ENCODE data around the gene PDZD7. TPM values are rescaled to one million over a fixed set of nuclear protein-coding genes. Genes with fewer than 3 reads are reported as not detected.

Gene PDZD7
- total RNA-seq, 1 experiment from 2014 or later, result 6.1 TPM

- H3K27ac ChIP-seq (ENCODE audit: low read depth, low read length), result peak overlapping the region; percentile 87
- no peaks in the 10 kb centered on the region for H4K20me1 ChIP-seq (ENCODE audit: insufficient read depth)
- H3K9me2 ChIP-seq (ENCODE audit: insufficient read depth), result no peaks in the 10 kb centered on the region
- no peaks in the 10 kb centered on the region for H3K27me3 ChIP-seq (ENCODE audit: insufficient read depth, low read length)
- DNase-seq (ENCODE audit: low read depth, low spot score) (peak; percentile 76), ATAC-seq (peak; percentile 59)
- peak; percentile 71 for TF ChIP-seq YY1 (IDR thresholded peaks at IDR 0.05; ENCODE audit: extremely low read depth, insufficient replicate concordance, low read depth, low read length)
- TF ChIP-seq CBX3 (IDR thresholded peaks at IDR 0.05; ENCODE audit: low read depth), result no peak
- TF ChIP-seq ZFX (IDR thresholded peaks at IDR 0.05), result peak; percentile 88
- TF ChIP-seq, protein P1, sequence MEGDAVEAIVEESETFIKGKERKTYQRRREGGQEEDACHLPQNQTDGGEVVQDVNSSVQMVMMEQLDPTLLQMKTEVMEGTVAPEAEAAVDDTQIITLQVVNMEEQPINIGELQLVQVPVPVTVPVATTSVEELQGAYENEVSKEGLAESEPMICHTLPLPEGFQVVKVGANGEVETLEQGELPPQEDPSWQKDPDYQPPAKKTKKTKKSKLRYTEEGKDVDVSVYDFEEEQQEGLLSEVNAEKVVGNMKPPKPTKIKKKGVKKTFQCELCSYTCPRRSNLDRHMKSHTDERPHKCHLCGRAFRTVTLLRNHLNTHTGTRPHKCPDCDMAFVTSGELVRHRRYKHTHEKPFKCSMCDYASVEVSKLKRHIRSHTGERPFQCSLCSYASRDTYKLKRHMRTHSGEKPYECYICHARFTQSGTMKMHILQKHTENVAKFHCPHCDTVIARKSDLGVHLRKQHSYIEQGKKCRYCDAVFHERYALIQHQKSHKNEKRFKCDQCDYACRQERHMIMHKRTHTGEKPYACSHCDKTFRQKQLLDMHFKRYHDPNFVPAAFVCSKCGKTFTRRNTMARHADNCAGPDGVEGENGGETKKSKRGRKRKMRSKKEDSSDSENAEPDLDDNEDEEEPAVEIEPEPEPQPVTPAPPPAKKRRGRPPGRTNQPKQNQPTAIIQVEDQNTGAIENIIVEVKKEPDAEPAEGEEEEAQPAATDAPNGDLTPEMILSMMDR (IDR thresholded peaks at IDR 0.05 in 2 of 3, conservative IDR thresholded peaks at IDR 0.05 in 1 of 3; ENCODE audit: borderline replicate concordance in 1 of 3, insufficient read depth in 1 of 3, low read depth in 2 of 3, low read length in 2 of 3), result peak in 2 of 3 experiments; percentile 98 to 99; a peak in 4 of 6 replicates
- peak; percentile 81 for TF ChIP-seq POLR2AphosphoS5 (IDR thresholded peaks at IDR 0.05; ENCODE audit: low read depth, low read length)
- no peak for TF ChIP-seq ELF1 (IDR thresholded peaks at IDR 0.05; ENCODE audit: borderline replicate concordance, low read depth)
- TF ChIP-seq POLR2A (IDR thresholded peaks at IDR 0.05; ENCODE audit: borderline replicate concordance, extremely low read depth, insufficient read depth, insufficient read length), result peak; percentile 16
- TF ChIP-seq, protein P2, sequence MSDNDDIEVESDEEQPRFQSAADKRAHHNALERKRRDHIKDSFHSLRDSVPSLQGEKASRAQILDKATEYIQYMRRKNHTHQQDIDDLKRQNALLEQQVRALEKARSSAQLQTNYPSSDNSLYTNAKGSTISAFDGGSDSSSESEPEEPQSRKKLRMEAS (IDR thresholded peaks at IDR 0.05), result no peak
- TF ChIP-seq ZBTB33 (IDR thresholded peaks at IDR 0.05; ENCODE audit: extremely low read depth, insufficient replicate concordance, low read length), result peak; percentile 12
- no peak for TF ChIP-seq EZH2 (IDR thresholded peaks at IDR 0.05)
- no peak overlapping the region for H2AFZ ChIP-seq (ENCODE audit: low read depth, low read length, poor library complexity, severe bottlenecking)
- peaks cover 6 to 22% of the 10 kb centered on the region in 2 experiments; a peak in 2 of 4 replicates for H3K36me3 ChIP-seq (ENCODE audit: control insufficient read depth in 1 of 2, insufficient read depth in 2 of 2, low read length in 2 of 2)
- peaks cover 39% of the 10 kb centered on the region for H3K79me2 ChIP-seq (ENCODE audit: insufficient read depth, low read length)
- H3K9ac ChIP-seq (ENCODE audit: low read length), result peak overlapping the region; percentile 94
- peaks cover 21 to 62% of the 10 kb centered on the region in 2 experiments for H3K4me1 ChIP-seq (ENCODE audit: control insufficient read depth in 1 of 2, insufficient read depth in 2 of 2, low read length in 2 of 2)
- RAD21 ChIA-PET (ENCODE audit: low non-redundant PET in 1 of 2, low total read pairs in 2 of 2, uncharacterized antibody in 2 of 2, unreplicated experiment in 2 of 2), result interaction anchor here (0.6 to 2.4 kb wide), 6 partner anchors 12 to 60 kb away, joined by 3 to 10 read pairs (median 4); no protein-coding TSS in a partner anchor
- CTCF ChIA-PET, result interaction anchor here (0.7 to 8.3 kb wide), 20 partner anchors 9 to 842 kb away, joined by 3 to 118 read pairs (median 4); partner anchors contain the start of genes MRPL43, PDZD7, SFXN3 and TWNK
- peak overlapping the region; percentile 88 to 92 for H3K4me3 ChIP-seq (replicated peaks in 1 of 2; ENCODE audit: low read depth in 1 of 2, low read length in 2 of 2)
- H3K4me2 ChIP-seq (ENCODE audit: low read length), result peak overlapping the region; percentile 98
- POLR2A ChIA-PET, result interaction anchor here (0.6 to 1.4 kb wide), 10 partner anchors 9 to 651 kb away, joined by 3 to 9 read pairs (median 5); partner anchors contain the start of genes MRPL43, PDZD7, SCD and SFXN3
- intact Hi-C loops (cut with micrococcal nuclease), result no loop called here
- H3K9me3 ChIP-seq (ENCODE audit: control insufficient read depth in 1 of 2, insufficient read depth in 1 of 2, low read depth in 1 of 2, low read length in 2 of 2), result no peaks in the 10 kb centered on the region
- no TSS peak for BruUV-seq (replicated peaks)
Measured at GRCh38 chr10:100997360-100998182, 33.4 kb downstream of the PDZD7 start.
